ENCODE measurements around the gene LIMD2. TPM values are rescaled to one million over a fixed set of nuclear protein-coding genes. Genes with fewer than 3 reads are reported as not detected.

Gene LIMD2
- total RNA-seq, 1 donor = 2.8 TPM

GRCh38 chr17:63675607-63676546 is 24.0 kb downstream of the LIMD2 start:
- TF ChIP-seq CTCF (IDR thresholded peaks at IDR 0.05; ENCODE audit: insufficient read depth, low read length) = no peak
- peak; percentile 96 for DNase-seq (ENCODE audit: low read depth)
- H3K4me3 ChIP-seq (ENCODE audit: low read depth, low read length) = peak overlapping the region; percentile 44

DNA sequence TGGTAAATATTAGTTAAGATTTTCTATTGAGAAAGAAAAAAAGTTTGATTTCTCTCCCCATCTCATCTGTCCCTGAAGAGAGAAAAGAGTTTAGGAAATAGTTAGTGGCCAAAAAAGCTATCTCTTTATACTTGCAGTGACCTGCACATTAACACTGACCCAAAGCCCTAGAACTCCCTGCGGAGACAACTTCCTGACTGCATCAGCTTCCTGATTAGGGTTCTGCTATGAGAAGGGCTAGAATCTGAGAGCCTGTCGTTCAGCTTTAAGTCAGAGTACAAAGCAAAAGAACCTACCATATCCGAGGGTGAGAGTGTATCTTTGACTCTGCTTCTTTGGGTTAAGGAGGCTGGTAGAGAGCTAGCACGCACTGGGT is 24.7 kb downstream of the LIMD2 start:
- peak; percentile 31 for DNase-seq (ENCODE audit: low read depth)
- peak overlapping the region; percentile 44 for H3K4me3 ChIP-seq (ENCODE audit: low read depth, low read length)
- TF ChIP-seq CTCF (IDR thresholded peaks at IDR 0.05; ENCODE audit: insufficient read depth, low read length) = no peak

DNA sequence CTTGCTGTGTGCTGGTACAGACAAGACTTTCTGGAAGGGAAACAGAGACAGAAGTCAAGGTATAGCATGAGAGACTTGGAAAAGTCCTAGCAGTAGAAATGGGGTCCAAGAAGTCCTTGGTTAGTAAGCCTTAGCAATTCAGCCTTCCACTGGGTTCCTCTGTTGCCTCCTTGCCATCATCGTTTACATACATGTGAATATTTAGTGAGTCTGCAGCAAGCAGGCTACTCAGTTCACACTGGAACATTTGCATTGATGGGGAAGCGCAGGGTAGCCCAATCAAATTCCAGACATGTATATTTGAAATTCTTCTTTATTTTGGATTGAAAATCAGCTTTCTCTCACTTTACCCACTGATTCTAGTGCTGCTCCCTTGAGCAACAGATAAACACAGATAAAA is 27.1 kb downstream of the LIMD2 start:
- TF ChIP-seq CTCF (IDR thresholded peaks at IDR 0.05; ENCODE audit: insufficient read depth, low read length) = no peak
- H3K4me3 ChIP-seq (ENCODE audit: low read depth, low read length) = no peak overlapping the region
- DNase-seq (ENCODE audit: low read depth) = no peak

DNA sequence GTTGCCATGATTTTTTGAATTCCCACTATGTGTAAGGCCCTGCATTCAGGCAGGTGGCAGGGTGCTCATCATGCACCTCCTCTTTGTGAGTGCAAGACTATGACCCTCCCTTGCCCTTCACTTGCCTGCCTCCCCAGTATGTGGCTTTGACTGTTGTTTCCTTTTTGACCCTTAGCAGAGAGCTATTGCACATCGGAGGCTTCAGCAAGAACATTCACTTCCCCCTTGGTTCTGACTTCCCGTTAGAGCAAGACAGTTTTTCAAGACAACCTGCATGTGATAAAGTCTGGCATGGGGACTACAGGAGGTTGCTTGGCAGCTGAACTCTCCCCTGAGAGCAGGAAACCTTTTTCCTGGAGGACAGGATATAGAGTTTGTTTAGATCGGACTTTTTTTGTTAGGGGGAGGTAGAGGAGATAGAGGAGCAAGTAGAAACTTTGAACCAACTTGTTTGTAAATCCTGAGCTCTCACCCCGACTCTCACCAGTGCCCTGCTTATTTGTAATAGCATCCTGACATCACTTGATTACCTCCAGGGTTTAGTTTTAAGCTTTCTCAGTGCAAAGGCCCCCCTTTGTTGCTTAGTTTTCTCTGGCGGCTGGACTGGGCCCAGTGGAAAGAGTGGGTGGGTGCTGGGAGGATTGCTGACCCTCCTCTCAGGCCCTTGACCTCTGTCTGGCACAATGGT is 34.3 kb downstream of the LIMD2 start:
- no peak for DNase-seq (ENCODE audit: low read depth)
- no peak for TF ChIP-seq CTCF (IDR thresholded peaks at IDR 0.05; ENCODE audit: insufficient read depth, low read length)
- H3K4me3 ChIP-seq (ENCODE audit: low read depth, low read length) = no peak overlapping the region

- TF ChIP-seq CTCF (IDR thresholded peaks at IDR 0.05; ENCODE audit: insufficient read depth, low read length) = no peak
- H3K4me3 ChIP-seq (ENCODE audit: low read depth, low read length) = no peak overlapping the region
- no peak for DNase-seq (ENCODE audit: low read depth)
These were observed 40.1 kb downstream of the LIMD2 start for GRCh38 chr17:63659850-63660249.

GRCh38 chr17:63658366-63658765 is 41.6 kb downstream of the LIMD2 start:
- TF ChIP-seq CTCF (IDR thresholded peaks at IDR 0.05; ENCODE audit: insufficient read depth, low read length) = no peak
- no peak for DNase-seq (ENCODE audit: low read depth)
- H3K4me3 ChIP-seq (ENCODE audit: low read depth, low read length) = no peak overlapping the region
